ENCODE results near the gene DHCR7. TPM values are rescaled to one million over a fixed set of nuclear protein-coding genes. Genes with fewer than 3 reads are reported as not detected.

Gene DHCR7
- total RNA-seq, 1 experiment from 2014 or later, result 211 TPM

GRCh38 chr11:71491531-71491930 is 43.3 kb upstream of the DHCR7 start:
- no peaks in the 10 kb centered on the region for H3K9me3 Mint-ChIP-seq (ENCODE audit: low read depth, unreplicated experiment)
- no peak overlapping the region for H3K27ac Mint-ChIP-seq (ENCODE audit: unreplicated experiment)
- CTCF ChIA-PET, result no interaction called here
- H3K4me1 Mint-ChIP-seq (ENCODE audit: low read depth, unreplicated experiment), result peaks cover 12% of the 10 kb centered on the region
- BruUV-seq (replicated peaks), result no TSS peak
- TF ChIP-seq CTCF (IDR thresholded peaks at IDR 0.05; ENCODE audit: unreplicated experiment), result no peak
- intact Hi-C loops (cut with micrococcal nuclease; ENCODE audit: unreplicated experiment), result no loop called here
- DNase-seq, result no peak
- H3K4me3 Mint-ChIP-seq (ENCODE audit: low read depth, unreplicated experiment), result no peak overlapping the region
- H3K27me3 Mint-ChIP-seq (ENCODE audit: unreplicated experiment), result no peaks in the 10 kb centered on the region
- H3K36me3 Mint-ChIP-seq (ENCODE audit: insufficient read depth, unreplicated experiment), result peaks cover 36% of the 10 kb centered on the region

- CTCF ChIA-PET, result no interaction called here
- no peak for TF ChIP-seq CTCF (IDR thresholded peaks at IDR 0.05; ENCODE audit: unreplicated experiment)
- no TSS peak for BruUV-seq (replicated peaks)
- peaks cover 12% of the 10 kb centered on the region for H3K4me1 Mint-ChIP-seq (ENCODE audit: low read depth, unreplicated experiment)
- H3K27me3 Mint-ChIP-seq (ENCODE audit: unreplicated experiment), result no peaks in the 10 kb centered on the region
- H3K9me3 Mint-ChIP-seq (ENCODE audit: low read depth, unreplicated experiment), result no peaks in the 10 kb centered on the region
- no peak overlapping the region for H3K27ac Mint-ChIP-seq (ENCODE audit: unreplicated experiment)
- intact Hi-C loops (cut with micrococcal nuclease; ENCODE audit: unreplicated experiment), result no loop called here
- H3K36me3 Mint-ChIP-seq (ENCODE audit: insufficient read depth, unreplicated experiment), result peaks cover 42% of the 10 kb centered on the region
- H3K4me3 Mint-ChIP-seq (ENCODE audit: low read depth, unreplicated experiment), result no peak overlapping the region
- DNase-seq, result no peak
Observed at GRCh38 chr11:71490731-71491390, 42.7 kb upstream of the DHCR7 start.

GRCh38 chr11:71490044-71490730 is 42.0 kb upstream of the DHCR7 start:
- Mint-ChIP-seq H3K36me3 (ENCODE audit: insufficient read depth, unreplicated experiment) (peaks cover 36% of the 10 kb centered on the region), H3K4me3 (ENCODE audit: low read depth, unreplicated experiment) (no peak overlapping the region), H3K9me3 (ENCODE audit: low read depth, unreplicated experiment) (no peaks in the 10 kb centered on the region), H3K27me3 (ENCODE audit: unreplicated experiment) (no peaks in the 10 kb centered on the region), H3K4me1 (ENCODE audit: low read depth, unreplicated experiment) (peaks cover 12% of the 10 kb centered on the region), H3K27ac (ENCODE audit: unreplicated experiment) (no peak overlapping the region)
- CTCF ChIA-PET, result no interaction called here
- no peak for DNase-seq
- TF ChIP-seq CTCF (IDR thresholded peaks at IDR 0.05; ENCODE audit: unreplicated experiment), result no peak
- BruUV-seq (replicated peaks), result no TSS peak
- intact Hi-C loops (cut with micrococcal nuclease; ENCODE audit: unreplicated experiment), result no loop called here

GRCh38 chr11:71489311-71490043 is 41.3 kb upstream of the DHCR7 start:
- Mint-ChIP-seq H3K36me3 (ENCODE audit: insufficient read depth, unreplicated experiment) (peaks cover 32% of the 10 kb centered on the region), H3K9me3 (ENCODE audit: low read depth, unreplicated experiment) (no peaks in the 10 kb centered on the region), H3K4me3 (ENCODE audit: low read depth, unreplicated experiment) (no peak overlapping the region), H3K27me3 (ENCODE audit: unreplicated experiment) (no peaks in the 10 kb centered on the region), H3K4me1 (ENCODE audit: low read depth, unreplicated experiment) (peaks cover 12% of the 10 kb centered on the region), H3K27ac (ENCODE audit: unreplicated experiment) (no peak overlapping the region)
- BruUV-seq (replicated peaks), result no TSS peak
- CTCF ChIA-PET, result no interaction called here
- DNase-seq, result peak; percentile 20
- no peak for TF ChIP-seq CTCF (IDR thresholded peaks at IDR 0.05; ENCODE audit: unreplicated experiment)
- intact Hi-C loops (cut with micrococcal nuclease; ENCODE audit: unreplicated experiment), result no loop called here
